GM12878 (cell line): ENCODE results near the gene TLX1. TPM values are rescaled to one million over a fixed set of nuclear protein-coding genes. Genes with fewer than 3 reads are reported as not detected.

Source experiments
- ATAC-seq: fragments of 200-7000 bp; cut with Tn5 transposase; 3 replicates; pipeline ENCODE4 v1.9.1; 2020; ENCODE audit warnings: mild to moderate bottlenecking, moderate library complexity
- BruUV-seq: library from RNA; stranded (reverse); fragments of 400-500 nt; replicated peaks from 2 replicates; lab custom pipeline; 2021; lab: Mats Ljungman, UMichigan
- CTCF ChIA-PET: fragments of 300-600 bp; sonication (Branson Sonifier 250); formaldehyde crosslinking; extraction: SDS; loops from one replicate; lab custom pipeline; 2021; ENCODE audit warnings: inconsistent platforms; lab: Yijun Ruan, JAX
- POLR2A ChIA-PET: fragments of 350-600 bp; formaldehyde crosslinking; extraction: SDS; loops from one replicate; lab custom pipeline; 2021; ENCODE audit warnings: inconsistent platforms; lab: Charles Lee
- RAD21 ChIA-PET: fragments of 300-600 bp; sonication (Branson Sonifier 250); formaldehyde crosslinking; loops from one replicate; lab custom pipeline; 2023; ENCODE audit warnings: antibody characterized with exemption; ENCODE audit not compliant: unreplicated experiment; lab: Charles Lee
- SMC1A ChIA-PET: fragments of 300-600 bp; sonication (Branson Sonifier 250); formaldehyde crosslinking; loops from one replicate; lab custom pipeline; 2023; ENCODE audit not compliant: unreplicated experiment, uncharacterized antibody; lab: Charles Lee
- DNase-seq: peaks from one replicate; pipeline ENCODE4 v3.0.0-alpha.2; 2011; ENCODE audit warnings: low read depth, low spot score
- FAIRE-seq: peaks from 3 replicates; lab custom pipeline; 2011; peaks lifted over from hg19 to GRCh38; lab: Jason Lieb, UNC
- H2AFZ ChIP-seq: 2 replicates; pipeline ENCODE4 v1.6.0; 2011; ENCODE audit warnings: low read depth, low read length, control low read depth; ENCODE audit not compliant: control insufficient read depth
- H3K27ac ChIP-seq: 2 replicates; pipeline ENCODE4 v1.5.1; 2011; ENCODE audit warnings: control low read depth; ENCODE audit not compliant: control insufficient read depth, insufficient read depth
- H3K27me3 ChIP-seq, 2 experiments: replicated peaks in 1 of 2; 2 replicates each; pipeline versions ENCODE4 v1.6.0 to v1.6.1; 2011; ENCODE audit warnings: low read length in 1 of 2; ENCODE audit not compliant: control insufficient read depth in 2 of 2, insufficient read depth in 2 of 2
- H3K36me3 ChIP-seq, 2 experiments: 2 replicates each; pipeline ENCODE4 v1.5.1; 2011; ENCODE audit warnings: low read length in 1 of 2; ENCODE audit not compliant: control insufficient read depth in 2 of 2, insufficient read depth in 2 of 2
- H3K4me1 ChIP-seq: 2 replicates; pipeline ENCODE4 v1.6.1; 2011; ENCODE audit warnings: mild to moderate bottlenecking, low read length, moderate library complexity, mixed read lengths; ENCODE audit not compliant: control insufficient read depth, insufficient read depth
- H3K4me2 ChIP-seq: 2 replicates; pipeline ENCODE4 v1.6.0; 2011; ENCODE audit warnings: control low read depth; ENCODE audit not compliant: control insufficient read depth, insufficient read depth
- H3K4me3 ChIP-seq: fragments of 200-600 bp; sonication (generic); 2 replicates; pipeline ENCODE4 v1.5.1; 2016
- H3K79me2 ChIP-seq: 2 replicates; pipeline ENCODE4 v1.6.0; 2011; ENCODE audit warnings: low read length; ENCODE audit not compliant: control insufficient read depth, insufficient read depth
- H3K9ac ChIP-seq: 2 replicates; pipeline ENCODE4 v1.8.0; 2011; ENCODE audit warnings: low read length, control low read depth, mixed read lengths; ENCODE audit not compliant: control insufficient read depth, insufficient read depth
- H3K9me3 ChIP-seq: replicated peaks from 3 replicates; pipeline ENCODE4 v1.5.1; 2011; ENCODE audit warnings: mild to moderate bottlenecking, low read length; ENCODE audit not compliant: control insufficient read depth, insufficient read depth
- H4K20me1 ChIP-seq: 2 replicates; pipeline ENCODE4 v1.6.0; 2011; ENCODE audit not compliant: control insufficient read depth, insufficient read depth
- BCL11A ChIP-seq: IDR thresholded peaks from 2 replicates; pipeline ENCODE4 v1.6.1; 2011; ENCODE audit warnings: low read depth, low read length
- BRCA1 ChIP-seq: IDR thresholded peaks from 2 replicates; pipeline ENCODE4 v1.6.1; 2011; ENCODE audit warnings: low read depth, low read length, improper control_type of control experiment
- CBX3 ChIP-seq: fragments of 200-600 bp; sonication (generic); IDR thresholded peaks from 2 replicates; pipeline ENCODE4 v1.6.1; 2016; ENCODE audit warnings: low read depth, borderline replicate concordance
- E2F4 ChIP-seq: IDR thresholded peaks from 2 replicates; pipeline ENCODE4 v1.6.1; 2012; ENCODE audit warnings: low read depth, low read length, improper control_type of control experiment
- HDGF ChIP-seq: fragments of 450-650 bp; IDR thresholded peaks from 2 replicates; pipeline ENCODE4 v1.6.1; 2016; ENCODE audit warnings: antibody characterized with exemption
- POLR2A ChIP-seq: IDR thresholded peaks from 2 replicates; pipeline ENCODE4 v1.6.1; 2011; ENCODE audit warnings: low read depth, mild to moderate bottlenecking, low read length
- RBBP5 ChIP-seq: fragments of 200-600 bp; sonication (generic); conservative IDR thresholded peaks from 2 replicates; pipeline ENCODE4 v1.6.1; 2016
- SIX5 ChIP-seq: IDR thresholded peaks from 2 replicates; pipeline ENCODE4 v1.6.1; 2011; ENCODE audit warnings: mild to moderate bottlenecking, low read depth, low read length, moderate library complexity; ENCODE audit not compliant: severe bottlenecking
- TCF12 ChIP-seq: IDR thresholded peaks from 2 replicates; pipeline ENCODE4 v1.6.1; 2011; ENCODE audit warnings: low read depth, mild to moderate bottlenecking, low read length
- USF2 ChIP-seq: IDR thresholded peaks from 2 replicates; pipeline ENCODE4 v1.6.1; 2011; ENCODE audit warnings: low read depth, low read length, improper control_type of control experiment, borderline replicate concordance
- ZNF207 ChIP-seq: fragments of 450-650 bp; IDR thresholded peaks from 2 replicates; pipeline ENCODE4 v1.6.1; 2014; ENCODE audit warnings: antibody characterized with exemption, mild to moderate bottlenecking, borderline replicate concordance
- ZNF687 ChIP-seq: fragments of 450-650 bp; IDR thresholded peaks from 2 replicates; pipeline ENCODE4 v1.6.1; 2017; ENCODE audit warnings: mild to moderate bottlenecking, moderate library complexity
- WGBS: methylation state at CpG from one replicate; pipeline ENCODE4 v1.1.6; 2016; ENCODE audit warnings: low lambda C conversion rate; ENCODE audit not compliant: insufficient replicate concordance, insufficient coverage; ENCODE audit errors: missing lambda C conversion rate; 5-methylcytosine and 5-hydroxymethylcytosine counted together
- in situ Hi-C: fragments of 300-500 bp; cut with MboI; formaldehyde crosslinking; loops from 9 replicates; pipeline ENCODE4 v1.14.3; 2018; ENCODE audit warnings: mixed read lengths
- intact Hi-C: fragments of 100-400 bp; cut with micrococcal nuclease; formaldehyde crosslinking; loops from one replicate; pipeline ENCODE4 v1.14.2; 2022; ENCODE audit not compliant: unreplicated experiment
- polyA plus RNA-seq, 11 experiments: library from polyadenylated mRNA; depleted of rRNA in 4 of 11; unstranded in 6 of 11; stranded (reverse) in 5 of 11; fragments of >200 nt; fragmentation: Nextera tagmentation in 4 of 11; fragmentation: Illumina TruSeq in 1 of 11; extraction: Ambion mirVana in 4 of 11; extraction: Trizol in 1 of 11; gene quantifications; 1 replicate in 1 of 11; 2 replicates in 10 of 11; pipeline versions ENCODE4 v1.2.1 to v1.2.3, GENCODE V29; 2011 to 2016; ENCODE audit warnings: inconsistent platforms in 2 of 11, missing spikeins in 2 of 11, low read depth in 1 of 11
- total RNA-seq, 4 experiments: library from RNA; depleted of rRNA in 3 of 4; stranded (reverse); fragments of >200 nt in 3 of 4; fragmentation: Illumina TruSeq in 1 of 4; extraction: Trizol in 1 of 4; gene quantifications; 2 replicates each; pipeline versions ENCODE4 v1.2.1 to v1.2.3, GENCODE V29; 2013 to 2021
- TF ChIP-seq, protein P1 (sequence below): fragments of 450-650 bp; IDR thresholded peaks from 2 replicates; pipeline ENCODE4 v1.6.1; 2016; ENCODE audit warnings: mild to moderate bottlenecking
- TF ChIP-seq, protein P2 (sequence below): IDR thresholded peaks from 2 replicates; pipeline ENCODE4 v1.6.1; 2012; ENCODE audit warnings: low read depth, low read length, improper control_type of control experiment

TLX1 gene
- total and polyA plus RNA-seq, 10 of the 15 experiments (the other 5 are each of a cell fraction or from before 2014, with no cell fraction given) = not detected

DNA sequence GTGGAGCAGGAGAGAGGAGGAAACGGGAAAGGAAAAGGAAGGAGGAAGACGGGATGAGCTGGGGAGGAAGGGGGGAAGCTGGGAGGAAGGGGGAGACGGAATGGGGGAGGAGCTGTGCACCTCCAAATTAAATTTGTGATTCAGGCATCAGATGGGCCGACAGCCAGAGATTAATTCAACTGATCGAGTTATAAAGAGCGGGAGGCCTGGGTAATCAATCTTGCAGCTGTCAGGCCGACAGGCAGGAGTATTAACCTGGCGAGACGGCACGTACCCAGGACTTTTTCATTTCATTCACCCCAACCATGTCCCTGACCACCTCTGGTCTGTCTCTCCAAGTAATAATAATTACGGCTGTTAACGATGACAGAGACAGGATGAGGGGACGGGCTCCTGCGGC is 43.1 kb upstream of the TLX1 start:
- Histone ChIP-seq H3K27me3 (peaks cover 2 to 11% of the 10 kb centered on the region in 2 experiments), H3K79me2 (no peaks in the 10 kb centered on the region), H4K20me1 (no peaks in the 10 kb centered on the region), H3K4me3 (no peak overlapping the region), H3K9me3 (no peaks in the 10 kb centered on the region), H3K27ac (no peak overlapping the region), H2AFZ (no peak overlapping the region), H3K36me3 (no peaks in the 10 kb centered on the region), H3K4me1 (no peaks in the 10 kb centered on the region), H3K4me2 (no peak overlapping the region), H3K9ac (no peak overlapping the region)
- ChIA-PET RAD21 (interaction anchor here (1.3 kb wide), 1 partner anchor 54 kb away, joined by 3 read pairs; no protein-coding TSS in a partner anchor), CTCF (interaction anchor here (0.6 to 1.6 kb wide), 3 partner anchors 13 to 46 kb away, joined by 3 to 4 read pairs (median 3); no protein-coding TSS in a partner anchor), POLR2A (interaction anchor here (0.5 kb wide), 1 partner anchor 46 kb away, joined by 6 read pairs; no protein-coding TSS in a partner anchor), SMC1A (no interaction called here)
- WGBS = 25% methylated on average over 13 of the region's 14 CpGs
- in situ Hi-C loops = no loop called here
- no TSS peak for BruUV-seq
- no peak for DNase-seq
- FAIRE-seq = no peak
- ATAC-seq = no peak
- intact Hi-C loops = no loop called here
- no peak for TF ChIP-seq TCF12
- TF ChIP-seq, protein P1, sequence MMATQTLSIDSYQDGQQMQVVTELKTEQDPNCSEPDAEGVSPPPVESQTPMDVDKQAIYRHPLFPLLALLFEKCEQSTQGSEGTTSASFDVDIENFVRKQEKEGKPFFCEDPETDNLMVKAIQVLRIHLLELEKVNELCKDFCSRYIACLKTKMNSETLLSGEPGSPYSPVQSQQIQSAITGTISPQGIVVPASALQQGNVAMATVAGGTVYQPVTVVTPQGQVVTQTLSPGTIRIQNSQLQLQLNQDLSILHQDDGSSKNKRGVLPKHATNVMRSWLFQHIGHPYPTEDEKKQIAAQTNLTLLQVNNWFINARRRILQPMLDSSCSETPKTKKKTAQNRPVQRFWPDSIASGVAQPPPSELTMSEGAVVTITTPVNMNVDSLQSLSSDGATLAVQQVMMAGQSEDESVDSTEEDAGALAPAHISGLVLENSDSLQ = no peak
- no peak for TF ChIP-seq E2F4
- no peak for TF ChIP-seq ZNF207
- no peak for TF ChIP-seq ZNF687
- no peak for TF ChIP-seq POLR2A
- no peak for TF ChIP-seq CBX3
- TF ChIP-seq RBBP5 = no peak
- TF ChIP-seq, protein P2, sequence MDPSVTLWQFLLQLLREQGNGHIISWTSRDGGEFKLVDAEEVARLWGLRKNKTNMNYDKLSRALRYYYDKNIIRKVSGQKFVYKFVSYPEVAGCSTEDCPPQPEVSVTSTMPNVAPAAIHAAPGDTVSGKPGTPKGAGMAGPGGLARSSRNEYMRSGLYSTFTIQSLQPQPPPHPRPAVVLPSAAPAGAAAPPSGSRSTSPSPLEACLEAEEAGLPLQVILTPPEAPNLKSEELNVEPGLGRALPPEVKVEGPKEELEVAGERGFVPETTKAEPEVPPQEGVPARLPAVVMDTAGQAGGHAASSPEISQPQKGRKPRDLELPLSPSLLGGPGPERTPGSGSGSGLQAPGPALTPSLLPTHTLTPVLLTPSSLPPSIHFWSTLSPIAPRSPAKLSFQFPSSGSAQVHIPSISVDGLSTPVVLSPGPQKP = no peak
- no peak for TF ChIP-seq HDGF
- no peak for TF ChIP-seq BCL11A
- no peak for TF ChIP-seq BRCA1
- TF ChIP-seq USF2 = no peak
- TF ChIP-seq SIX5 = no peak
